IPS-18c (cell line): ENCODE measurements around the gene GALNT6.
"Not testable (repeated sequence)": the region's sequence is repeated elsewhere in the genome, so short reads cannot be mapped to it uniquely, and the experiment has no call there.

Experiments used
- H3K4me3 ChIP-seq: 2 replicates; pipeline ENCODE4 v1.7.0; 2013; ENCODE audit warnings: low read depth, mild to moderate bottlenecking, low read length, moderate library complexity; ENCODE audit not compliant: insufficient read depth
- H3K9me3 ChIP-seq: one replicate; pipeline ENCODE4 v1.6.1; 2013; ENCODE audit warnings: mild to moderate bottlenecking, low read length, moderate library complexity; ENCODE audit not compliant: control insufficient read depth, insufficient read depth

The GALNT6 gene

DNA sequence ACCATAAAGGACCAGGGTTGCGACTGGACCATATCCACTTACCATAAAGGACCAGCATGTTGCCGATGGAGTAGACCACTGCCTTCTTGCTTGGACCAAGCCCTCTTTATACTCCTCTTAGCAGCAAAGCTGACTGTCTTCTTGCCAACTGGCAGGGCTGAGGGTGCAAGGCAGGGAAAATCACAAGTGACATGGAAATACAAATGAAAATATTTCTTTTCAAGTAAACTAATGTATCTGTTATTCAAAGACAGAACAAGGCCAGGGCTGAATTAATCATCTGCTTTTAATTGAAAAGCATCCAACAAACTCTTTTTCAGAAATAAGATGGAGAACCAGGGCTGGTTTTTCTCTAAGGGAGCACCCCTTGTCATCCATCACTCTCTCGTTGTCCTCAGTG lies 44.6 kb downstream of the GALNT6 start, which contains the start of gene CELA1:
CELA1 (minus strand) TSS at position 99 of the 400 bp plus-strand sequence; CDS start at position 58, 41 bp downstream.
- H3K4me3 ChIP-seq: no peak within 1 kb of the TSS
- H3K9me3 ChIP-seq: no peaks in the 10 kb centered on the region

DNA sequence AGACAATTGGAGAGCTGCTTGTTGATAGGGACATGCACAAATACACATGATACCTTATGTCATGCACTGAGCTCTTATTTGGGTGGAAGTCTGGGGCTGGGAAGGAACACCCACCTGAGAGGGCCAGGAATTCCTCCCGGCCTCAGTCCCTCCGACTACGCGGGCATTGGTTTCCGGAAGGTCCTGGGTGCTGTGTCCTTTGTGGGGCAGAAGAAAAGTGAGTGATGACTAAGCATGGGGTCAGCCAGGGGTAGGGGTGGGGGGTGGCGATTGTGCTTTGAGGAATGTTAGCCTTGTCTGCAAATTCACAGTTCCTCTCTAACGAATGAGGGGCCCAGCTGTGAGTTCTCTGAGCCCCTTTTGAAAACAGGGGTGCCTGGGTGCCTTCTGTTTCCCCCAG lies 45.5 kb downstream of the GALNT6 start:
- no peaks in the 10 kb centered on the region for H3K9me3 ChIP-seq
- H3K4me3 ChIP-seq: no peak overlapping the region

DNA sequence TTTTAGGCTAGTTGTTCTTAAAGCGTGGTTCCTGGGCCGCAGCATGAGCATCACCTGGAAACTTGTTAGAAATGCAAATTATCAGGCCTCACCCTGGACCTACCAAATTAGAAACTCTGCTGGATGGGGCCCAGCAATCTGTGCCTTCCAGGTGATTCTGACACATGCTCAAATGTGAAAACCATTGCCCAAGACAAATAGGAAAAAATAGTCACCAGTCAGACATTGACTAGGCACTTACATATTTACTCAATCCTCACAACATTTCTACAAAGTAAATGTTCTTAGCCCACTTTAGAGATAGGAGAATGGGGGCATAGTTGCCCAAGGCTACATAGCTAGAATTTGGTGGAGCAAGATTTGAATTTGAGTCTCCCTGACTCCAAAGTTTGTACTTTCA lies 48.0 kb downstream of the GALNT6 start:
- H3K9me3 ChIP-seq: no peaks in the 10 kb centered on the region
- H3K4me3 ChIP-seq: no peak overlapping the region

DNA sequence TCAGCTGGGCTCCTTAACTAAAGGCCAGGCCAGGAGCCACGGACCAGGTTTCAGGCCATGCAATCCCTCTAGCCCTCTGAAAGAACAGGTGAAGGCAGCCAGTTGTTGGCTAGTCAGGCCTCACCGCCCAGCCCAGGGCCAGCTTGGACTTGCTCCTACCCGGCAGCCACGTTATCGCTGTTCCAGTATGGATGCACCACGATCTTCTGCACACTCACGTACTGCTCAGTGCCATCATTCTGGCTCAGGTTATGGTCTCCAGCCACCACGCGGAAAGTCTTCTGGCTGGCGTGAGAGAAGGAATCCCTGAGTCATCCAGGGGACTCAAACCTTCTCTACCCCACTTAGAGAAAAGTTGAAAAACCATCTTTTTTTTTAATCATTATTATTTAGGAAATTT lies 48.8 kb downstream of the GALNT6 start:
- Histone ChIP-seq H3K9me3 (no peaks in the 10 kb centered on the region), H3K4me3 (no peak overlapping the region)

DNA sequence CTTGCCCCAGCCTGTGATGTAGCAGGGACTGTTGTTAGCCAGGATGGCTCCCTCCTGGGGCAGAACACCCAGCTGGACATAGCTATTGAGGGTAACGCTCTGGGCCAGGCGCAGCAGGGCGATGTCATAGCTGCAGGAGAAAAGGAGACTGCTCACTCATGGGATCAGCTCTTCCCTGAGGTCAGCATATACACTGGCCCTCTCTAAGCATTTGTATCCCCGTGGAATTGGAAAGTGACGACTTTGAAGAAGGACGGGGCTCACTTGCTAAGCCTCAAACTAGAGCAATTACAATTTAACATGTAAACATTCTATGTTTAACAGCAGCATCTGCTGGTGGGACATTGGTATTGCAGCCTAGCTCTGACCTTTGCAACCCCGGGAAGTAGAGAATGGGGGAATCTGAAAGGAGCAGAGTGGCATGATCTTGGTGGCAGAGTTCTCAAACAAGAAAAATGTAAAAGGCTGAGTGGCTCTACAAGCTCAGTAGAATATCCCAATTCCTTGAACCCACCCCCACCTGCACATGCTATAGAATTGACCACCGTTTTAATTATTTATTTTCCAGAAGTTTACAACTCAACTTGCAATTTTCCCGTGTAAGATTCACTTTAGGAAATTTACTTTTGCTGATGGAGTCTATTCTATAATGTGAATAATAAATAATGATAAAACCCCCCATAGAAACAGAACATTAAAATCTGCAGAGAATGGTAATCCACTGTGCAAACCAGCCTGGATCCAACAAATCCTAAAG lies 49.8 kb downstream of the GALNT6 start:
- Histone ChIP-seq H3K4me3 (no peak overlapping the region), H3K9me3 (no peaks in the 10 kb centered on the region)

DNA sequence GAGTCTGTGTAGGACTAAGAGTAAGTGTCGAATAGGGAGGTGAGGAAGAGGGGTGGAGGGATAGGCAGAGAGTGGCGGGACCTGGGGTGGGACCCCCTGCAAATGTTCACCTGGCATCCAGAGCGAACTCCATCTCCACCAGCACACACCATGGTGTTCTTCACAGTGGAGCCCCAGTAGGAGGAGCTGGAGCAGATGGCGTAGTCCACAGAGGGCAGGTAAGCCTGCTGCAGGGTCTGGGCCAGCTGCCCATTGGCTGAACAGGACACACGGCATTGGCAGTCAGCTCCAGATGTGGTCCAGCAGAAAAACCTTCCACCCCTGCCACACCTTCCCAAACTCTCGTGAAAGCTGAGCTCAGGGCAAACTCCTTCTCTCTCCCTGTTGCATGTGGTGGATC lies 51.5 kb downstream of the GALNT6 start:
- Histone ChIP-seq H3K9me3 (no peaks in the 10 kb centered on the region), H3K4me3 (no peak overlapping the region)

DNA sequence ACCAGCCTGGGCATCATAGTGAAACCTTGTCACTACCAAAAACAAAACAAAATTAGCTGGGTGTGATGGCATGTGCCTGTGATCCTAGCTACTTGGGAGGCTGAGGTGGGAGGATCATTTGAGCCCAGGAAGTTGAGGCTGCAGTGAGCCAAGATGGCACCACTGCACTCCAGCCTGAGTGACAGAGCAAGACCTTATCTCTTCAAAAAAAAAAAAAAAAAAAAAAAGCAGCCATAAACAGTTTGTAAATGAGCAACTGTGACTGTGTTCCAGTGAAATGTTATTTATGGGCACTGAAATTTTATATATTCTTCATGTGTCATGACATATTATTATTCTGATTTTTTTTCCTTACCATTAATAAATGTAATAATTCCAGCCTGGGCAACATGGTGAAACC lies 53.9 kb downstream of the GALNT6 start:
- H3K4me3 ChIP-seq, H3K9me3 ChIP-seq: not testable (repeated sequence)

DNA sequence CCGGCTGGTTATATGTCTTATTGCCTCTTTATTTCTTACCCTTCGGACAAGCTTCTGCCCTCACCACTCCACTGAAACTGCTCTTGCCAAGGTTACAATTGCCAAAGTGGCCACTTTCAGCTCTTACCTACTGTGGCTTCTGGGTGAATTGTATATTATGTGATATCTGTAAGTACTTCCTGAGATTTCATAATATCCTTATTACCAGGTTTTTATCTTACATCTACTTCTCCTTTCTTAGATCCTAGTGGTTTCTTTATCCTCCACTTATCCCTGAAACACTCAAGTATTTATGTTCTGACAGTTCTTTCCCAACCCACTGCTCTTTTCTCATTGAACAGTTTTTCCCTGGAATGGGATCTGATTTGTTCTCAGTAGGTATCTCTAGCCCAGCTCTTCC lies 55.3 kb downstream of the GALNT6 start:
- no peak overlapping the region for H3K4me3 ChIP-seq
- H3K9me3 ChIP-seq: no peaks in the 10 kb centered on the region

DNA sequence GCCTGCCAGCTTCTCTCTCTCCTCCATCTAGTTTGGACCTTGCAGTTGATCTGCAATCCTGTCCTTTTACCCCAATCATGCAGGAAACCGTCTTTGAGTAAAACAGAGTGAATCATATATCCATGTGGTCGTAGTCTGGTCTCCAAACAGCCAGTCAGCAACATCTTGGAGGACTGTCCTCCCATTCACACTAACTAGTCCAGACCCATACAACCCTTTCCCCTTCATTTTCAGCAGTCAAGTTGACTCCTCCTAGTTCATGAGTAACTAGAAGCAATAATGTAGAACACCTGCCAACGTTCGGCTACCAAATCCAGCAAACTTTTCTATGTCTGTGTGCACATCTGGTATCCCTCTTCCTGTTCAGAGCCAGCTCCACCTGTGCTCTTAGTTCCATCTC lies 56.4 kb downstream of the GALNT6 start:
- Histone ChIP-seq H3K4me3 (no peak overlapping the region), H3K9me3 (no peaks in the 10 kb centered on the region)

DNA sequence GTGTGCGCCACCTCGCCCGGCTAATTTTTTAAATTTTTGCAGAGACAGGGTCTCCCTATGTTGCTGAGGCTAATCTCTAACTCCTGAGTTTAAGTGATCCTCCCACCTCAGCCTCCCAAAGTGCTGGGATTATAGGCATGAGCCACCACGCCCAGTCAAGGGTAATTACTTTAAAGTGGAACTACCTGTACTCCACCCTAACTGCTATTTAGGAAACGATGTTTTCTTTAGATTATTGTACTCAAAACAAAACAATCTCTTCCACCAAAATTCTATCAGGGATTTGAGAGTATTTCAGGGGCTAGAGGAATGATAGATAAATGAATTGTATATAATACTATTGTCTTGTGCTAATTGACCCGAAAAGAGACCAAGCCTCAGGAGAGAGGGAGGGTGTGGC lies 57.7 kb downstream of the GALNT6 start:
- H3K9me3 ChIP-seq: no peaks in the 10 kb centered on the region
- no peak overlapping the region for H3K4me3 ChIP-seq

DNA sequence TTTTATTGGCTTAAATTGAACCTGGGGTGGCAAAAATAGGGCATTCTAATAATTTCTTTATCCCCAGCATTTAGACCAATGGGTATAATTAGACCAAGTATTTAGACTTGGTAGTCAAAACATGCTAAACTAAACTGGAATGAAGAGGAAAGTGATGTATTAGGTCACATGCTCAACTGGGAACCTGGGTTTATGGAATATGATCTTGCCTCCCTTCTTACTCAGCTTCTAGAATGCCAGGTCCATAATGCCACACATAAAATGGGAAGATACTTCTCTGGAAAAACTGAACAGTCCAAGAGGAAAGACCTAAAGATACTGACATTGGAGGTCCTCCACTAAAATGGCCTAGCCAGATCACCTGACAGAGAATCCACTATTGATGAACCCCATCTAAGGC lies 61.0 kb downstream of the GALNT6 start:
- no peaks in the 10 kb centered on the region for H3K9me3 ChIP-seq
- H3K4me3 ChIP-seq: no peak overlapping the region

DNA sequence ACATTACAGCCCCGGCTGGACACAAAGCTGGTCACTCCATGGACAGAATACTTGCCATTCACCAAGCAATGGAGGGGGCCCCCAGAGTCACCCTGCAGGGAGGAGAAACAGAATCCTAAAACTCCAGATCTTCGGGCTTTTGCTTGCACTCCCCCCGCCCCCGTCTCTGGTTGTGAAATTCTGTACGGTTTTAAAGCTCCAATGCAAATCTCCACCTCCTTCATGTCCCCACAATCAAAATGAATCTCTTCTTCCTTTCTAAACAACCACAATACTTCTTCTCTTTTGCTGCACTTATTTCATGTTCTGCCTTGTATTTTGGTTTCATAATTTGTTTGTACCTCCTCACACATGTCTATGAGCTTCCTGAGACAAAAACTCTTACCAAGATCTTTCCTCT lies 61.5 kb downstream of the GALNT6 start:
- Histone ChIP-seq H3K9me3 (no peaks in the 10 kb centered on the region), H3K4me3 (no peak overlapping the region)

DNA sequence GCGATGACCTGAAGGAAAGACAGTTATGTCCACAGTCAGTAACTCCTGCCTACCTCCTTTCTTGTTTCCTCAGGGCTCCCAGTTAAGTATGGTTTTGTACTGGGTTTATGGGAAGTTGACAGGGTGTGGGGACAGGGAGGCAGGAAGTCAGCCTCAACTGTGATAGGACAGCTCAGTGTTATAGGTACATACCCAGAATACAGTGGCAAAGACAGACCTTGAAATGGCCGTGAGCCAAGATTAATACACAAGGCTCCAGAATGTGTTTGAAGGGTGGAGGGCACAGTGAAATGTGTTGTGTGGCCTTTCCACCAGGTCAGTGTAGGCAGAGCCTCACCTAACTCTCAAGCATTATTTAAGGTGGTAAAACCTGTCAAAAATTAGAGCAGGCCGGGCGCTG lies 62.6 kb downstream of the GALNT6 start:
- no peak overlapping the region for H3K4me3 ChIP-seq

DNA sequence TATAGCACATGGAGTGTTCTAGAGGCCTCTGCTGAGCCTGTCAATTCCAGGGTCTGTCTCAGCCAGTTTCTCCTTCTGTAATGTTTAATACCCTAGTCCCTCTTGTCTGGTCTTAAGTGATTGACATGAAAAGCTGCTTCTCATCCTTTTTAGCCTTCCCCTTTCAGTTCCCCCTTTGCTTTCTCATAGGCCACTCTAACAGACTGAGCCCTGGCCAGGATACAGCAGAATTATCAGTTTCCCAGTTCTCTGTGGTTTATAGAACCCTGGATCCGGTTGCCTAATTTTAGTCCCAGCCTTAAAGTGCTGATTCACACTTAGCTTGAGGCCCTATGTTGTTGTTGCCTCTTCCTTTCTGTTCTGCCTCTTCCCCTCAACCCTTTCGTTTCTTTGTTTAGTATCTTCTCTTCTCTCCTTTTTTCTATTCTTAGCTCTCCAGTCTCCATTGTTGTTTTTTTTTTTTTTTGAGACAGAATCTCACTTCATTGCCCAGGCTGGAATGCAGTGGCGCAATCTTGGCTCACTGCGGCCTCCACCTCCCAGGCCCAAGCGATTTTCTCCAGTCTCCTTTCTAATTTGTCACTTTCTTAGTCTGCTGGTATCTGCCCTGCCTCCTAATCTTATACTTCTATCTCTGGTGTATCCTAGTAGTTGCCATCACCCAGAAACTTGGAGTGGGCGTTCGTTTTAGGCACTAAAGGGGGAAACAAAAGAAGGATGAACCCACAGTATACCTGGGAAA lies 64.3 kb downstream of the GALNT6 start:
- no peak overlapping the region for H3K4me3 ChIP-seq

More for the DNA sequence above, 62.6 kb downstream of the GALNT6 start:
- H3K9me3 ChIP-seq: no peaks in the 10 kb centered on the region

DNA sequence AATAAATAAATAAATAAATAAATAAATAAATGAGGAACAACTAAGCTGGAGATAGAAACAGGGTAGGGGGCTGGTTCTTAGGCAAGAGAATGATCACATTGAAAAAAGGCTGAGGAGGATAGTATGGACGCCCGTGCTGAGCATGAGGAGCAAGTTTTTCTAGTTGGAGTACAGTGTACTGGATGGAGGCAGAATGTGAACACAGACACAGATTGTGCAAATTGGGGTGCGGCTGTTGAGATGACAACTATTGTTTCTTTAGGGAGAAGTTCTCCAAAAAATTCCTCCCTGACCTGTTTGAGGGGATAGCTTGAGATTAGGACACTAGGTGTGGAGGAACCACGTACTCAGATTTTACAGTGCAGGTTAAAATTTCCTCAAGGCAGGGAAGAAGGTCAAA lies 66.3 kb downstream of the GALNT6 start:
- Histone ChIP-seq H3K9me3 (no peaks in the 10 kb centered on the region), H3K4me3 (no peak overlapping the region)

More for the DNA sequence above, 64.3 kb downstream of the GALNT6 start:
- H3K9me3 ChIP-seq: no peaks in the 10 kb centered on the region

DNA sequence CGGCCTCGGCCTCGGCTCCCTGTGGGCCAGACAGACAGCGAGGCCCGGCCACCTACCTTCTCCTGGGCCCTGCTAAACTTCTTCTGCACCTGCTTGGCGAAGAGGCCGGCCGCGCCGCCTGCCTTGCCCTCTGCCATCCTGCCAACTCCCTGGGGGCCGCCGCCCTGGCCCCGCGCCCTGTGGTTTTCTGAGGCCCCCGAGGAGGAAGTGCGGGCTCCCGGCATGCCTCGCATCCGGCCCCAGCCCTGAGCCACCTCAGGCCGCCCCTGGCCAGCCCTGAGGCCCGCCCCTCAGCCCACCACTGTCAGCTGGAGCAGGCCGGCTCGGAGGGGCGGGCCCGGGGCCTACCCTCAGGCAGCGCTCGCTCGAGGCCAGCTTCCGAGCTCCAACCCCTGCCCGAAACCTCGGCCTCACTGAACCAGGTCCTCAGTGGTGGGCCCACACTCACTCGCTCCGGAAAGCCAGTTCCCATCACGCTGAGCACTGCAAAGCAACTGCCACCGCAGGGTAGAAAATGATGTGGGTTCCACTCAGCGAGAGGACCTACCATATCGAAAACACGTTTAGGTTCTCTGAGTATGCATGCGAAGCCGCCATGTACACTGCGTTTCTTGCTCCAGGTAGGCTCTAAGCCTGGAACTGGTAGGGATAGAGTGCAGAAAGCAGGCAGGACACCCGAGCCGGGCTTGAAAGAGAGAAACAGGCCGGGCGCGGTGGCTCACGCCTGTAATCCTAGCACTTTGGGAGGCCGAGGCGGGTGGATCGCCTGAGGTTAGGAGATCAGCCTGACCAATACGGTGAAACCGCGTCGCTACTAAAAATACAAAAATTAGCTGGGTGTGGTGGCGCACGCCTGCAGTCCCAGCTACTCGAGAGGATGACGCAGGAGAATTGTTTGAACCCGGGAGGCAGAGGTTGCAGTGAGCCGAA lies 67.0 kb downstream of the GALNT6 start, which contains the start of gene BIN2:
BIN2 (minus strand) TSS at position 209 of the 930 bp plus-strand sequence; CDS start at position 137, 72 bp downstream.
- H3K4me3 ChIP-seq: no peak within 1 kb of the TSS
- H3K9me3 ChIP-seq: no peaks in the 10 kb centered on the region

DNA sequence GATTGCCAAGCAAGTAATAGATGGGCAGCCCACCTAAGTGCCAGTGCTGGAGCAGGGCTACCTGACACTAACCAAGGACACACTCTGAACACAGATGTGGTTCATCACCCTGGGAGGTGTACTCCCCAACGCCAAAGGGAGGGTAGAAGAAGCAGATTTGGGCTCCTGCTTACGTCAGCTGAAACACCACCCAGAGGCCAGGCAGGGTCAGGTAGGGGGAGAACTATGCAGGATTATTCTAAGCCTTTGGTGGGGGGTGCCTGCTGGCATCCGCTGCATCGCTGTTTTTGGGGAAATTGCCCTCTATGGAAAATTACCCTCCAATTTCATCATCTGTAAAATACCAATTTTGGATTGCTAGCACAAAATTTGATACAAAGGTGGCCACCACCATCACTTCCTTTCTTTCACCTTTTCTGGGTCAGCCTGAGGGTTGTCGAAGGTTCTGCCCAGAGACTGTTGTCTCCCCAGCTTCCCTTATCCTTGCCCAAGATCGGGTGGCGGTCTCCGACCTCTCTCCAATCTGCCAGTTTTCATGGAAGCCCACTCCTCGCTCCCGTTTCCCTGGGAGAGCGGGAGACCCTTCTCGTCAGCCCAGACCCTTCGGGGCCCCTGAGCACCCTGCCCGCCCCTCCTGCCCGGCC lies 67.8 kb downstream of the GALNT6 start:
- no peak overlapping the region for H3K4me3 ChIP-seq

More for the DNA sequence above, 67.8 kb downstream of the GALNT6 start:
- no peaks in the 10 kb centered on the region for H3K9me3 ChIP-seq
